ENCODE results near the gene KRTAP5-2. TPM values are rescaled to one million over a fixed set of nuclear protein-coding genes. Genes with fewer than 3 reads are reported as not detected.

The KRTAP5-2 gene
- total and polyA plus RNA-seq, 9 of the 15 experiments (the other 6 are each of a cell fraction or from before 2014, with no cell fraction given) = not detected

GRCh38 chr11:1641096-1641495, 43.0 kb upstream of the KRTAP5-2 start (continued):
- TF ChIP-seq HMGN3 (IDR thresholded peaks at IDR 0.05; ENCODE audit: borderline replicate concordance, extremely low read depth, insufficient read length, low read depth, low read length) (no peak), SIN3A (IDR thresholded peaks at IDR 0.05; ENCODE audit: borderline replicate concordance in 2 of 2, control insufficient read depth in 1 of 2, low read depth in 2 of 2, low read length in 2 of 2) (no peak), SIN3B (IDR thresholded peaks at IDR 0.05; ENCODE audit: low read depth) (no peak), AFF4 (CRISPR knock-in tag; IDR thresholded peaks at IDR 0.05) (no peak), PKNOX1 (IDR thresholded peaks at IDR 0.05) (no peak), ZNF311 (CRISPR knock-in tag; IDR thresholded peaks at IDR 0.05) (no peak), HOXB6 (CRISPR knock-in tag; IDR thresholded peaks at IDR 0.05; ENCODE audit: borderline replicate concordance) (no peak), MITF (IDR thresholded peaks at IDR 0.05) (no peak), XRCC3 (IDR thresholded peaks at IDR 0.05) (no peak)

Measured in K562 (cell line).